ENCODE data around the gene GMDS. TPM values are rescaled to one million over a fixed set of nuclear protein-coding genes. Genes with fewer than 3 reads are reported as not detected.

The GMDS gene
- total and polyA plus RNA-seq, 4 donors, result 7.3 to 28.3 (median 16.1) TPM

DNA sequence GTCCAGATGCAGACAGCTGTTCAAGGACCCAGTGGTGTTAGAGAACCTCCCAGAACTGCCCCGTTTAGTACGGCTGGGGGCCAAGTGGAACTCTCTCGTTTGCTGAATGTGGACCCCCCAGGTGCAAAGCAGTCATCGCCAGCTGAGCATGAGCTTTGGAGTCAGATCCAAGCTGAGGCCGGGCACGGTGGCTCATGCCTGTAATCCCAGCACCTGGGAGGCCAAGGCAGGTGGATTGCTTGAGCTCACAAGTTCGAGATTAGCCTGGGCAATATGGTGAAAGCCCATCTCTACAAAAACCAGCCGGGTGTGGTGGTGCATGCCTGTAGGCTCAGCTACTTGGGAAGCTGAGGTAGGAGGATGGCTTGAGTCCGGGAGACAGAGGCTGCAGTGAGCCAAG is 606.0 kb downstream of the GMDS start:
- Histone ChIP-seq H3K36me3 (ENCODE audit: control insufficient read depth in 4 of 4, insufficient read depth in 4 of 4, low read length in 4 of 4) (no peaks in the 10 kb centered on the region), H3K27me3 (ENCODE audit: control insufficient read depth in 3 of 3, insufficient read depth in 3 of 3, low read length in 2 of 3) (no peaks in the 10 kb centered on the region), H3K9me3 (ENCODE audit: control insufficient read depth in 4 of 4, insufficient read depth in 3 of 4, low read length in 3 of 4) (peaks cover 0 to 4% (median 0%) of the 10 kb centered on the region in 4 donors), H3K9ac (ENCODE audit: insufficient read depth in 1 of 2, low read length in 2 of 2) (no peak overlapping the region), H3K4me1 (ENCODE audit: control insufficient read depth in 5 of 5, insufficient read depth in 5 of 5, low read length in 5 of 5) (peaks cover 0 to 10% (median 4%) of the 10 kb centered on the region in 5 donors), H3K27ac (ENCODE audit: low read depth in 1 of 2, low read length in 1 of 2) (no peak overlapping the region), H3K4me3 (no peak overlapping the region)
- WGBS, 2 donors, result 91 to 97% methylated on average over 9 of the region's 9 CpGs
- DNase-seq (no peak), ATAC-seq (ENCODE audit: insufficient read depth, low FRiP score) (no peak)
- TF ChIP-seq, protein P1, sequence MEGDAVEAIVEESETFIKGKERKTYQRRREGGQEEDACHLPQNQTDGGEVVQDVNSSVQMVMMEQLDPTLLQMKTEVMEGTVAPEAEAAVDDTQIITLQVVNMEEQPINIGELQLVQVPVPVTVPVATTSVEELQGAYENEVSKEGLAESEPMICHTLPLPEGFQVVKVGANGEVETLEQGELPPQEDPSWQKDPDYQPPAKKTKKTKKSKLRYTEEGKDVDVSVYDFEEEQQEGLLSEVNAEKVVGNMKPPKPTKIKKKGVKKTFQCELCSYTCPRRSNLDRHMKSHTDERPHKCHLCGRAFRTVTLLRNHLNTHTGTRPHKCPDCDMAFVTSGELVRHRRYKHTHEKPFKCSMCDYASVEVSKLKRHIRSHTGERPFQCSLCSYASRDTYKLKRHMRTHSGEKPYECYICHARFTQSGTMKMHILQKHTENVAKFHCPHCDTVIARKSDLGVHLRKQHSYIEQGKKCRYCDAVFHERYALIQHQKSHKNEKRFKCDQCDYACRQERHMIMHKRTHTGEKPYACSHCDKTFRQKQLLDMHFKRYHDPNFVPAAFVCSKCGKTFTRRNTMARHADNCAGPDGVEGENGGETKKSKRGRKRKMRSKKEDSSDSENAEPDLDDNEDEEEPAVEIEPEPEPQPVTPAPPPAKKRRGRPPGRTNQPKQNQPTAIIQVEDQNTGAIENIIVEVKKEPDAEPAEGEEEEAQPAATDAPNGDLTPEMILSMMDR (IDR thresholded peaks at IDR 0.05; ENCODE audit: control extremely low read depth, extremely low read depth), result no peak

DNA sequence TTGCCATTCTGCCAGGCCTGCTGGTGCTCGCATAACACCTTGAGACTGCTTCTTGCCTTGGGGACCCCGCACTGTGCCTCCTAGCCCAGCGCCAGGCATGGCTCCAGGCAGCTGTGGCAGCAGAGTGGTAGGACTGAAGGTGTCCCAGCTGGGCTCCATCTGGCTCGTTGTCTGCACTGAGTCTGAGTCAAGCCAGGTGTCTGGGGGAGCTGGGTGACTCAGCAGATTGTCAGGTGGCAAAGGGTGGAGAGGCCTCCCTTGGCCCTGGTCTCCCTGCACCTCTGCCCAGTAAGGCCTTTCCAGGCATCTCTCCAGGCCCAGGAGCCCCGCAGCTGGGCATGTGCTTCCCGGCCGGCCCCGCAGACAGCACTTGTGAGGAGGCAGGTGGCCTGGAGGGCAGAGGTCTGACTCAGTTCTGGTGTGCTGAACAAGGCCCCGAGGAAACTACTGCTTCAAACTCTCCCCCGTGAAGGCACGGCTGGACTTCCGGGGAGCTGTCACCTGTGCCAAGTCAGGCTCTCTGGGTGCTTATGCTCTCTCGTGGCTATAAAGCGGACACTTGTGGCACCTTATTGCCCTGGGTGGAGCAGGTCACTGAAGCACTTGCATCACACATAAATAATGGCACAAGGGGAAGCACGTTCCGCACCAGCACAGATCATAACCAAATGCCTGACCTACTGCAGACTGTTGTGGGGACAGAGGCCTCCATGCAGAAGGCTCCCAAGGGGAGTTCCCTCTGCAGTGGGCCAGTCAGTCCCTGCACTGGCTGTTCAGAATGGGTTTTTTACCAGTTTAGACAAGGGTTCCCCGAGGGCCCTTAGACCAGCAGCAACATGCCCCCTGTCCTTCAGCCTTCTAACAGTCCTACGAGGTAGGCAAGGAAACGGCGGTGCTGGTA is 608.2 kb downstream of the GMDS start:
- Histone ChIP-seq H3K36me3 (ENCODE audit: control insufficient read depth in 4 of 4, insufficient read depth in 4 of 4, low read length in 4 of 4) (no peaks in the 10 kb centered on the region), H3K4me3 (no peak overlapping the region), H3K4me1 (ENCODE audit: control insufficient read depth in 5 of 5, insufficient read depth in 5 of 5, low read length in 5 of 5) (peaks cover 0 to 16% (median 4%) of the 10 kb centered on the region in 5 donors), H3K9me3 (ENCODE audit: control insufficient read depth in 4 of 4, insufficient read depth in 3 of 4, low read length in 3 of 4) (peaks cover 0 to 4% (median 0%) of the 10 kb centered on the region in 4 donors), H3K9ac (ENCODE audit: insufficient read depth in 1 of 2, low read length in 2 of 2) (no peak overlapping the region), H3K27ac (ENCODE audit: low read depth in 1 of 2, low read length in 1 of 2) (no peak overlapping the region), H3K27me3 (ENCODE audit: control insufficient read depth in 3 of 3, insufficient read depth in 3 of 3, low read length in 2 of 3) (peaks cover 0 to 2% (median 0%) of the 10 kb centered on the region in 3 donors)
- WGBS, 2 donors, result 90 to 92% methylated on average over 20 of the region's 20 CpGs
- ATAC-seq (ENCODE audit: insufficient read depth, low FRiP score) (no peak), DNase-seq (no peak)
- TF ChIP-seq, protein P1 (IDR thresholded peaks at IDR 0.05; ENCODE audit: control extremely low read depth, extremely low read depth), result no peak

DNA sequence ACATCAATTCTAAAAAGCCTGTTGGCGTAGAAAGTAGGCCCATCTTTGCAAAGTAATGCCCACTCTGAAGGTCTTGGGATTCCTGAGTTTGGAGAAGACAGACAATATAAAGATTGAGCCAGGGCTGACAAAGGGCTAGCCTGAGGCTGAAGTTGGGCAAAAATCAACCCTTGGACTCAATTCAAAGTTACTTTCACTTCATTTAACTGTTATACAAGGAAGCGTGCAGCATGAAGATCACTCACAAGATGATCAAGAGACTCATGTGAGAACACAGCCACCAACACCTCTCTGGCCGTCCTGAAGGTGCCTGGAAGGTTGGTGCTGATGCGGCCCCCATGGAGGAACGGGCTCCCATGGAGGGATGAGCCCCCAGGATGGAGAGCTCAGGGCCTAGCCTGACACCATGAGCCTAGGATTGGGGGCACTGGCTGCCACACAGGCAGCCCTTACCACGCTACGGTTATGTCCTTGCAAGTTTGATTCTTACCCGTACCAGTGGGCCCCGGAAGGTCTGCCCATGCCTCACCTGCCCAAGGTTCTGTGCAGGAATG is 609.1 kb downstream of the GMDS start:
- no peak overlapping the region for H3K4me3 ChIP-seq
- peaks cover 0 to 4% (median 0%) of the 10 kb centered on the region in 4 donors for H3K9me3 ChIP-seq (ENCODE audit: control insufficient read depth in 4 of 4, insufficient read depth in 3 of 4, low read length in 3 of 4)
- TF ChIP-seq, protein P1 (IDR thresholded peaks at IDR 0.05; ENCODE audit: control extremely low read depth, extremely low read depth), result no peak
- DNase-seq (no peak), ATAC-seq (ENCODE audit: insufficient read depth, low FRiP score) (no peak)
- H3K27me3 ChIP-seq (ENCODE audit: control insufficient read depth in 3 of 3, insufficient read depth in 3 of 3, low read length in 2 of 3), result peaks cover 0 to 3% (median 0%) of the 10 kb centered on the region in 3 donors
- H3K9ac ChIP-seq (ENCODE audit: insufficient read depth in 1 of 2, low read length in 2 of 2), result no peak overlapping the region
- no peak overlapping the region for H3K27ac ChIP-seq (ENCODE audit: low read depth in 1 of 2, low read length in 1 of 2)
- peaks cover 0 to 14% (median 4%) of the 10 kb centered on the region in 5 donors for H3K4me1 ChIP-seq (ENCODE audit: control insufficient read depth in 5 of 5, insufficient read depth in 5 of 5, low read length in 5 of 5)
- 90 to 94% methylated on average over 9 of the region's 9 CpGs for WGBS, 2 donors
- no peaks in the 10 kb centered on the region for H3K36me3 ChIP-seq (ENCODE audit: control insufficient read depth in 4 of 4, insufficient read depth in 4 of 4, low read length in 4 of 4)

All from lung (tissue), 12 donors.